K562 (cell line): ENCODE results near the gene ZNF432. TPM values are rescaled to one million over a fixed set of nuclear protein-coding genes. Genes with fewer than 3 reads are reported as not detected.
A peak's percentile ranks its signal among the peaks of the same experiment; 100 is the strongest.

Experiments used
- ARNT ChIP-seq, 2 experiments: fragments of 450-650 bp; IDR thresholded peaks; 2 replicates each; pipeline ENCODE4 v1.6.1; 2016; ENCODE audit warnings: mild to moderate bottlenecking in 1 of 2
- BRF1 ChIP-seq: IDR thresholded peaks from 3 replicates; pipeline ENCODE4 v1.6.1; 2011; ENCODE audit warnings: borderline replicate concordance, mild to moderate bottlenecking; ENCODE audit not compliant: insufficient read length; ENCODE audit errors: extremely low read depth
- DDX20 ChIP-seq: fragments of 450-650 bp; IDR thresholded peaks from 2 replicates; pipeline ENCODE4 v1.6.1; 2016; ENCODE audit warnings: missing genetic modification characterization, low read depth, mild to moderate bottlenecking, missing compliant biosample characterization, moderate library complexity
- DMBX1 ChIP-seq: fragments of 250-450 bp; sonication (Bioruptor Pico); IDR thresholded peaks from 2 replicates; pipeline ENCODE4 v1.8.0; 2022; ENCODE audit warnings: inconsistent platforms, mild to moderate bottlenecking, moderate library complexity, borderline replicate concordance
- FOXA3 ChIP-seq, 2 experiments: fragments of 450-650 bp in 1 of 2; sonication (generic) in 1 of 2; formaldehyde crosslinking; IDR thresholded peaks in 1 of 2; conservative IDR thresholded peaks in 1 of 2; 2 replicates each; pipeline versions ENCODE4 v1.4.0 to v1.8.0; 2020 to 2022; ENCODE audit warnings: mild to moderate bottlenecking in 2 of 2, missing genetic modification reagents in 1 of 2
- FOXJ2 ChIP-seq: fragments of 200-800 bp; sonication (Bioruptor generic); IDR thresholded peaks from 2 replicates; pipeline ENCODE4 v1.6.1; 2016; ENCODE audit warnings: missing genetic modification characterization, missing compliant biosample characterization
- GABPB2 ChIP-seq: fragments of 250-450 bp; sonication (Bioruptor Pico); conservative IDR thresholded peaks from 2 replicates; pipeline ENCODE4 v1.5.1; 2021; ENCODE audit warnings: mild to moderate bottlenecking
- MCM7 ChIP-seq, 2 experiments: fragments of 450-650 bp; IDR thresholded peaks; 2 replicates each; pipeline ENCODE4 v1.6.1; 2016 to 2018
- NFIC ChIP-seq: fragments of 450-650 bp; IDR thresholded peaks from 2 replicates; pipeline ENCODE4 v1.6.1; 2017; ENCODE audit warnings: mild to moderate bottlenecking, inconsistent platforms
- NR2F6 ChIP-seq: fragments of 450-650 bp; formaldehyde crosslinking; IDR thresholded peaks from 2 replicates; pipeline ENCODE4 v1.4.0; 2020; ENCODE audit warnings: mild to moderate bottlenecking
- RNF2 ChIP-seq: sonication (generic); IDR thresholded peaks from 2 replicates; pipeline ENCODE4 v1.6.1; 2016
- SMARCE1 ChIP-seq: fragments of 450-650 bp; IDR thresholded peaks from 2 replicates; pipeline ENCODE4 v1.7.1; 2016; ENCODE audit warnings: mild to moderate bottlenecking
- SNIP1 ChIP-seq: fragments of 450-650 bp; IDR thresholded peaks from 2 replicates; pipeline ENCODE4 v1.7.1; 2017; ENCODE audit warnings: low read depth, mild to moderate bottlenecking
- XRCC4 ChIP-seq: IDR thresholded peaks from one replicate; pipeline ENCODE4 v1.6.1; 2011; ENCODE audit not compliant: insufficient read depth, insufficient read length; ENCODE audit errors: extremely low read depth
- ZNF146 ChIP-seq: IDR thresholded peaks from one replicate; pipeline ENCODE4 v1.6.1; 2018; ENCODE audit warnings: missing compliant biosample characterization; ENCODE audit not compliant: unreplicated experiment
- ZNF444 ChIP-seq: fragments of 250-450 bp; sonication (Bioruptor Pico); IDR thresholded peaks from 2 replicates; pipeline ENCODE4 v1.4.0; 2020; ENCODE audit warnings: mild to moderate bottlenecking, moderate library complexity
- ZNF785 ChIP-seq: fragments of 250-450 bp; sonication (Bioruptor Pico); IDR thresholded peaks from 2 replicates; pipeline ENCODE4 v1.4.0; 2020; ENCODE audit warnings: mild to moderate bottlenecking
- polyA plus RNA-seq, 8 experiments: library from polyadenylated mRNA; depleted of rRNA in 4 of 8; stranded (reverse) in 5 of 8; unstranded in 3 of 8; fragments of >200 nt; fragmentation: Nextera tagmentation in 2 of 8; fragmentation: Illumina TruSeq in 1 of 8; extraction: Ambion mirVana in 2 of 8; extraction: Trizol in 1 of 8; gene quantifications; 2 replicates each; pipeline versions ENCODE4 v1.2.1 to v1.2.3, GENCODE V29; 2011 to 2014; ENCODE audit warnings: inconsistent platforms in 1 of 8, missing spikeins in 1 of 8
- total RNA-seq, 7 experiments: library from RNA; depleted of rRNA in 6 of 7; stranded (reverse); fragments of >200 nt in 6 of 7; fragmentation: Illumina TruSeq in 2 of 7; extraction: Trizol in 2 of 7; gene quantifications; 2 replicates each; pipeline versions ENCODE4 v1.2.1 to v1.2.3, GENCODE V29; 2011 to 2021; ENCODE audit warnings: low replicate concordance in 1 of 7
- TF ChIP-seq, protein P1 (sequence below): sonication (generic); formaldehyde crosslinking; IDR thresholded peaks from 2 replicates; pipeline ENCODE4 v1.4.0; 2020; ENCODE audit warnings: mild to moderate bottlenecking, missing genetic modification reagents
- TF ChIP-seq, protein P2 (sequence below): sonication (generic); formaldehyde crosslinking; IDR thresholded peaks from 2 replicates; pipeline ENCODE4 v1.8.1; 2023; ENCODE audit warnings: mild to moderate bottlenecking, missing genetic modification reagents
- TF ChIP-seq, protein P3 (sequence below): sonication (generic); formaldehyde crosslinking; IDR thresholded peaks from 2 replicates; pipeline ENCODE4 v1.8.1; 2023; ENCODE audit warnings: mild to moderate bottlenecking, missing genetic modification reagents, moderate library complexity
- TF ChIP-seq, protein P4 (sequence below): fragments of 450-650 bp; IDR thresholded peaks from 2 replicates; pipeline ENCODE4 v1.6.1; 2018; ENCODE audit not compliant: partially characterized antibody

Gene ZNF432
- total and polyA plus RNA-seq, 9 of the 15 experiments (the other 6 are each of a cell fraction or from before 2014, with no cell fraction given), result 2.6 to 6.8 (median 4.0) TPM

DNA sequence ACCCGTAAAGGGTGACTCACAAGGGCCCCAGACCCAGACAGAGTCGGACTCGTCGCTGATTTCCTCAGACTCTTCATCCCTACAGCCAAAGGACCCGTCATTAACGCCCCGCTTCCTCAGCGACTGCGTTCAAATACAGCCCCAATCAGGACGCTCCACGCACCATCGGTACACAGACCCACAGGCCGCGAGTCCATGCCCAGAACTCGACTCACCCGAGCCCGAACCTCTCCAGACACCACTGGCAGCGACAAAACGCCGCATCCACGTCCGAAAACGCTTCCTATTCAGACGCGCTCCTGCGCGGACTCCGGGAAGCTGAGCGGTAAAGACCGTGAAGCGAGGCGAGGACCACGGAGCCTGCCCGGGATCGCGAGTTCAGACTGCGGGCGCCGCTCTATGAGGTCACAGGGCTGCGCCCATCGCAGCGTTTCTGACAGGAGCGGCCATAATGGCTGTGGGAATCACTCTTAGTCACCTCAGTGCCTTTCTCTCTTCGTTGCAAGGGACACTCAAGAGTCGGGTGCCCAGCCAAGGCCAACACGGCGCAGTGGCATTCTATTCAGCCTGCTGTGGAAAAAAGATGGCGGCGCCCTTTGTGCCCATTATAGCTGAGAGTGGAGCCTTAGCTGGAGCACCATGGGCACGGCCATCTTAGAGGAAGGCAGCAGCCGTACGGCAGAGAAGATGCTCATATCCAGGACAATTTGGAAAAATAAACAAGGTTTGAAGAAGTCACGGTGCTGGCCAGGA lies 20.4 kb downstream of the ZNF432 start, which contains the start of gene ZNF614 (continued):
- TF ChIP-seq, protein P1, sequence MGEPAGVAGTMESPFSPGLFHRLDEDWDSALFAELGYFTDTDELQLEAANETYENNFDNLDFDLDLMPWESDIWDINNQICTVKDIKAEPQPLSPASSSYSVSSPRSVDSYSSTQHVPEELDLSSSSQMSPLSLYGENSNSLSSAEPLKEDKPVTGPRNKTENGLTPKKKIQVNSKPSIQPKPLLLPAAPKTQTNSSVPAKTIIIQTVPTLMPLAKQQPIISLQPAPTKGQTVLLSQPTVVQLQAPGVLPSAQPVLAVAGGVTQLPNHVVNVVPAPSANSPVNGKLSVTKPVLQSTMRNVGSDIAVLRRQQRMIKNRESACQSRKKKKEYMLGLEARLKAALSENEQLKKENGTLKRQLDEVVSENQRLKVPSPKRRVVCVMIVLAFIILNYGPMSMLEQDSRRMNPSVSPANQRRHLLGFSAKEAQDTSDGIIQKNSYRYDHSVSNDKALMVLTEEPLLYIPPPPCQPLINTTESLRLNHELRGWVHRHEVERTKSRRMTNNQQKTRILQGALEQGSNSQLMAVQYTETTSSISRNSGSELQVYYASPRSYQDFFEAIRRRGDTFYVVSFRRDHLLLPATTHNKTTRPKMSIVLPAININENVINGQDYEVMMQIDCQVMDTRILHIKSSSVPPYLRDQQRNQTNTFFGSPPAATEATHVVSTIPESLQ, result no peak
- no peak for TF ChIP-seq ZNF444 (CRISPR knock-in tag)
- TF ChIP-seq, protein P2, sequence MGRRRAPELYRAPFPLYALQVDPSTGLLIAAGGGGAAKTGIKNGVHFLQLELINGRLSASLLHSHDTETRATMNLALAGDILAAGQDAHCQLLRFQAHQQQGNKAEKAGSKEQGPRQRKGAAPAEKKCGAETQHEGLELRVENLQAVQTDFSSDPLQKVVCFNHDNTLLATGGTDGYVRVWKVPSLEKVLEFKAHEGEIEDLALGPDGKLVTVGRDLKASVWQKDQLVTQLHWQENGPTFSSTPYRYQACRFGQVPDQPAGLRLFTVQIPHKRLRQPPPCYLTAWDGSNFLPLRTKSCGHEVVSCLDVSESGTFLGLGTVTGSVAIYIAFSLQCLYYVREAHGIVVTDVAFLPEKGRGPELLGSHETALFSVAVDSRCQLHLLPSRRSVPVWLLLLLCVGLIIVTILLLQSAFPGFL (CRISPR knock-in tag), result no peak
- TF ChIP-seq XRCC4, result no peak
- no peak for TF ChIP-seq MCM7 (IDR thresholded peaks at IDR 0.05)
- no peak for TF ChIP-seq DDX20 (tag)
- TF ChIP-seq NR2F6 (CRISPR knock-in tag), result no peak
- no peak for TF ChIP-seq RNF2
- TF ChIP-seq FOXJ2, result peak; percentile 67
- TF ChIP-seq ARNT (IDR thresholded peaks at IDR 0.05), result no peak
- no peak for TF ChIP-seq GABPB2
- TF ChIP-seq, protein P3, sequence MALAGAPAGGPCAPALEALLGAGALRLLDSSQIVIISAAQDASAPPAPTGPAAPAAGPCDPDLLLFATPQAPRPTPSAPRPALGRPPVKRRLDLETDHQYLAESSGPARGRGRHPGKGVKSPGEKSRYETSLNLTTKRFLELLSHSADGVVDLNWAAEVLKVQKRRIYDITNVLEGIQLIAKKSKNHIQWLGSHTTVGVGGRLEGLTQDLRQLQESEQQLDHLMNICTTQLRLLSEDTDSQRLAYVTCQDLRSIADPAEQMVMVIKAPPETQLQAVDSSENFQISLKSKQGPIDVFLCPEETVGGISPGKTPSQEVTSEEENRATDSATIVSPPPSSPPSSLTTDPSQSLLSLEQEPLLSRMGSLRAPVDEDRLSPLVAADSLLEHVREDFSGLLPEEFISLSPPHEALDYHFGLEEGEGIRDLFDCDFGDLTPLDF, result no peak
- TF ChIP-seq ZNF146 (CRISPR knock-in tag), result no peak
- no peak for TF ChIP-seq BRF1
- 0 out of 2 replicates have a peak, but pooled peaks have one; percentile 12 for TF ChIP-seq SMARCE1
- TF ChIP-seq ZNF785 (CRISPR knock-in tag), result no peak
- no peak; a peak in 1 of 4 replicates for TF ChIP-seq FOXA3 (CRISPR knock-in tag; conservative IDR thresholded peaks at IDR 0.05 in 1 of 2, IDR thresholded peaks at IDR 0.05 in 1 of 2)
- TF ChIP-seq DMBX1 (CRISPR knock-in tag), result peak; percentile 88
- peak; percentile 27; the same call in 1 of the 2 replicates for TF ChIP-seq NFIC
- TF ChIP-seq, protein P4, sequence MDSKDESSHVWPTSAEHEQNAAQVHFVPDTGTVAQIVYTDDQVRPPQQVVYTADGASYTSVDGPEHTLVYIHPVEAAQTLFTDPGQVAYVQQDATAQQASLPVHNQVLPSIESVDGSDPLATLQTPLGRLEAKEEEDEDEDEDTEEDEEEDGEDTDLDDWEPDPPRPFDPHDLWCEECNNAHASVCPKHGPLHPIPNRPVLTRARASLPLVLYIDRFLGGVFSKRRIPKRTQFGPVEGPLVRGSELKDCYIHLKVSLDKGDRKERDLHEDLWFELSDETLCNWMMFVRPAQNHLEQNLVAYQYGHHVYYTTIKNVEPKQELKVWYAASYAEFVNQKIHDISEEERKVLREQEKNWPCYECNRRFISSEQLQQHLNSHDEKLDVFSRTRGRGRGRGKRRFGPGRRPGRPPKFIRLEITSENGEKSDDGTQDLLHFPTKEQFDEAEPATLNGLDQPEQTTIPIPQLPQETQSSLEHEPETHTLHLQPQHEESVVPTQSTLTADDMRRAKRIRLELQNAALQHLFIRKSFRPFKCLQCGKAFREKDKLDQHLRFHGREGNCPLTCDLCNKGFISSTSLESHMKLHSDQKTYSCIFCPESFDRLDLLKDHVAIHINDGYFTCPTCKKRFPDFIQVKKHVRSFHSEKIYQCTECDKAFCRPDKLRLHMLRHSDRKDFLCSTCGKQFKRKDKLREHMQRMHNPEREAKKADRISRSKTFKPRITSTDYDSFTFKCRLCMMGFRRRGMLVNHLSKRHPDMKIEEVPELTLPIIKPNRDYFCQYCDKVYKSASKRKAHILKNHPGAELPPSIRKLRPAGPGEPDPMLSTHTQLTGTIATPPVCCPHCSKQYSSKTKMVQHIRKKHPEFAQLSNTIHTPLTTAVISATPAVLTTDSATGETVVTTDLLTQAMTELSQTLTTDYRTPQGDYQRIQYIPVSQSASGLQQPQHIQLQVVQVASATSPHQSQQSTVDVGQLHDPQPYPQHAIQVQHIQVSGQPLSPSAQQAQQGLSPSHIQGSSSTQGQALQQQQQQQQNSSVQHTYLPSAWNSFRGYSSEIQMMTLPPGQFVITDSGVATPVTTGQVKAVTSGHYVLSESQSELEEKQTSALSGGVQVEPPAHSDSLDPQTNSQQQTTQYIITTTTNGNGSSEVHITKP, result no peak
- TF ChIP-seq SNIP1, result no peak
